Fibroblast of villous mesenchyme (primary cell): ENCODE measurements around the gene ZNF3. TPM values are rescaled to one million over a fixed set of nuclear protein-coding genes. Genes with fewer than 3 reads are reported as not detected.
"Not testable (repeated sequence)": the region's sequence is repeated elsewhere in the genome, so short reads cannot be mapped to it uniquely, and the experiment has no call there.

ENCODE experiments used
- DNase-seq: peaks from one replicate; pipeline ENCODE4 v3.0.0-alpha.2; 2010; ENCODE audit warnings: low read depth
- H3K4me3 ChIP-seq: 2 replicates; pipeline ENCODE4 v1.5.1; 2011; ENCODE audit warnings: low read depth, mild to moderate bottlenecking, low read length
- CTCF ChIP-seq: IDR thresholded peaks from 2 replicates; pipeline ENCODE4 v1.5.1; 2012; ENCODE audit warnings: low read depth, mild to moderate bottlenecking, low read length; ENCODE audit not compliant: insufficient read depth
- total RNA-seq: library from RNA; depleted of rRNA; stranded (reverse); fragments of >200 nt; gene quantifications from 2 replicates; pipeline ENCODE4 v1.2.3, GENCODE V29; 2012

The ZNF3 gene
- total RNA-seq = 32.2 and 32.8 TPM in 2 replicates

GRCh38 chr7:100081535-100082102 is at the start of gene ZNF3:
Gene ZNF3, minus strand, starts transcription at chr7:100081723. Its CDS starts 4,366 bp downstream, at chr7:100077357.
- DNase-seq = peak; percentile 99
- peak; percentile 83 for TF ChIP-seq CTCF
- H3K4me3 ChIP-seq = peak within 1 kb of the TSS; percentile 97

GRCh38 chr7:100130608-100131453 is 49.3 kb upstream of the ZNF3 start:
- no peak overlapping the region for H3K4me3 ChIP-seq
- TF ChIP-seq CTCF = peak; percentile 76
- peak; percentile 56 for DNase-seq

GRCh38 chr7:100130220-100130607 is 48.7 kb upstream of the ZNF3 start:
- not testable (repeated sequence) for DNase-seq, H3K4me3 ChIP-seq

GRCh38 chr7:100128637-100128963 is 47.1 kb upstream of the ZNF3 start:
- TF ChIP-seq CTCF = no peak
- H3K4me3 ChIP-seq = no peak overlapping the region

GRCh38 chr7:100127866-100128636 is 46.5 kb upstream of the ZNF3 start:
- peak; percentile 20 for DNase-seq
- TF ChIP-seq CTCF = no peak
- peak overlapping the region; percentile 74 for H3K4me3 ChIP-seq

More at GRCh38 chr7:100128637-100128963, 47.1 kb upstream of the ZNF3 start:
- no peak for DNase-seq

- TF ChIP-seq CTCF = no peak
- peak; percentile 94 for DNase-seq
- H3K4me3 ChIP-seq = peak within 1 kb of the TSS; percentile 74
Measured at GRCh38 chr7:100126931-100127865, 45.7 kb upstream of the ZNF3 start, which contains the start of gene MBLAC1. Gene MBLAC1, plus strand, starts transcription at chr7:100126967. Its CDS starts 429 bp downstream, at chr7:100127396.
